Measurements from ENCODE around the gene CD300LG.
"Not testable (repeated sequence)": the region's sequence is repeated elsewhere in the genome, so short reads cannot be mapped to it uniquely, and the experiment has no call there.

CD300LG gene

GRCh38 chr17:43856141-43856540 is 9.2 kb downstream of the CD300LG start:
- DNase-seq: no peak

- DNase-seq: no peak
Measured at GRCh38 chr17:43857141-43857540, 10.2 kb downstream of the CD300LG start.

- no peak for DNase-seq
Measured at GRCh38 chr17:43857957-43858600, 11.1 kb downstream of the CD300LG start.

GRCh38 chr17:43860077-43860725 is 13.2 kb downstream of the CD300LG start:
- DNase-seq: no peak

DNA sequence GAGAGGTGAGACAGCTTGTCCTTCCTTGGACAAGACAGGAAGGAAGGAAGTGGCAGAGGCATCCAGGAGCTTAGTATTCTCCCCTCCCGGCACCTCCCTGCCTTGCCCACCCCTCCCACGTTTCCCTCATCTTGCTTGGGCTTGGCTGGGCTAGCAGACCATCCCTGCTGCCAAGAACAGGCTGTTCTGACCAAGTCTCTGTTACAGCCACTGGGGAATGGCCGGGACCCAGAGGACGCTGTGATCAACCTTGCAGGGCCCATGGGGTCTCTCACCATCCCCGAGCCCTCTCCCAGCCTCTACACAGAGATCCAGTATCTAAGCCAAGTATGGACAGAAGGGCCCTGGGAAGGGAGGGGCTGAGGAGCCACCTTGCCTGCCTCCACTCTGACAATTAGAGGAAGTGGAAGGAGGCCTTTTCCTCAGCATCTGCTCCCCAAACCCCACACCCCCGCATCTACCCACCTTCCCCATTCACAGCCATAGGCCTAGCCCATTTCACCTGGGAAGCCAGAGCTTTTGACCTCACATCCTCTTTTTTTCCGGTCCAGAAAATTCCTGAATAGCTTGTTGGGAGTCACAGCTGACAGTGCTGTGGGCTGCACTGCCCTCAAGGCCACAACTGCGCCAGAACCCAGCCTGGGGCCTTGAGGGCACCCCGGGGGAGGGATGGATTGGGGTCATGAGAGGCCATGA is 14.1 kb downstream of the CD300LG start:
- no peak for DNase-seq

- DNase-seq: no peak
Measured at GRCh38 chr17:43861960-43862359, 15.0 kb downstream of the CD300LG start.

GRCh38 chr17:43864161-43864984 is 17.4 kb downstream of the CD300LG start:
- DNase-seq: no peak

DNA sequence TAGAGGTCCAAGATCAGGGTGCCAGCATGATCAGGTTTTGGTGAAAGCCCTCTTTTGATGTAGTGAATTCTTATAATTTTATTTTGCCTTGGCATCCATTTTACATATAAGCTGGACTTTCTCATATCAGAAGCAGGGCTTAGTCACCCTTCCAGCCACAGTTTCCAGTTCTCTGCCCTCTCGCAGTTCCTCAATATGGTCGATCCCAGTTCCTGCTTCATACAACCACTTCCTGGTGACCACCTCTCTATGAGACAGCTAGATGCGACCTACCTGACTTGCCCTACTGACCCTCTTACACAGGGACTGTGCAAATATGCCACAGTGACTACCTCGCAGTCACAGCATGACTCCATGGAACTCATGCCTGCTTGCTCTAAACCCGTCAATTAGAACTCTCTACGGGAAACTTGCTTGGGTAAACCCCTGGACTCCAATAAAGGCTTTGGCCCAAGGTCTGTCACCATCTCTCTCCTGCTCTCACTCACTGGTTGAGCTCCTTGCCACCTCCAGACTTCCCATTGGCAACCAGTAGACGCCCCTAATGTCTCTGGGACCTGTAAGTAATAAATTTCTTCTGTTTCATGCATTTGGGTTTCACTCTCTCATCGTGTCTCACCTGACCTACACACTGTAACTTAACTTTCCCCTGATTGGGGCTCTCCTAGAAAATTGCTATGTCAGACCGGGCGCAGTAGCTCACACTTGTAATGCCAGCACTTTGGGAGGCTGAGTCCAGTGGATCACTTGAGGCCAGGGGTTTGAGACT is 21.4 kb downstream of the CD300LG start:
- DNase-seq: no peak

- not testable (repeated sequence) for DNase-seq
Measured at GRCh38 chr17:43869031-43869430, 22.1 kb downstream of the CD300LG start.

DNA sequence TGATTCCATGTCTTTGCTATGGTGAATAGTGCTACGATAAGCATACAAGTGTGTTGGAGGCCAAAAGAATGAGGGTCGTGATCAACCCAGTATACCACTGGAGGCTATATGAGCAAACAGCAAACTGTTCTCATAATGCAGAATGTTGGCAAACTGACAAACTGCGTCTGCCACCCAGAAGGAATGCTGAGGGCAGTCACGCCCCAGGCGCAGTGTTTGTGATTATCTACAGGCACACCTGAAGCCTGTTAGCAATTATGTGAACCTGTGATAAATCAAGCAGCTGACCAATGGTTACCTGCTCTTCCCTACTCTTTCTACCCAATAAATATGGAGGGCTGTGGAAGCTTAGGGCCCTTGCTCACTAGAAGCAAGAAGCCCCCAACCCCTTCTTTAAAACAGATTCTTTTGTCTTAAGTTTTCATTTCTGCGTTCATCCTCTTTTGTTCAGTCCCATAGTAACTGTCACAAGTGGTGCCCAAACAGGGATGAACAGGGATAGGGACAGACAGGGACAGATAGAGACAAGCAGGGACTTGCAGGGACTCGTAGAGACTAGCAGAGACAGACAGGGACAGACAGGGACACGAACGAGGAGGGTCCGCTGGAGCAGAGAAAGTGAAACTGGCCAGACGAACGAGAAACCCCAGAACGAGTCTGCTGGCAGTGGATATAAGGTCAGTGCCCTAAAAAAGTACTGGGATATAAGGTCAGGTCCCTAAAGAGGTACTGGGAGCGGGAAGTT is 25.1 kb downstream of the CD300LG start:
- DNase-seq: no peak

GRCh38 chr17:43873091-43873490 is 26.1 kb downstream of the CD300LG start:
- DNase-seq: no peak

DNA sequence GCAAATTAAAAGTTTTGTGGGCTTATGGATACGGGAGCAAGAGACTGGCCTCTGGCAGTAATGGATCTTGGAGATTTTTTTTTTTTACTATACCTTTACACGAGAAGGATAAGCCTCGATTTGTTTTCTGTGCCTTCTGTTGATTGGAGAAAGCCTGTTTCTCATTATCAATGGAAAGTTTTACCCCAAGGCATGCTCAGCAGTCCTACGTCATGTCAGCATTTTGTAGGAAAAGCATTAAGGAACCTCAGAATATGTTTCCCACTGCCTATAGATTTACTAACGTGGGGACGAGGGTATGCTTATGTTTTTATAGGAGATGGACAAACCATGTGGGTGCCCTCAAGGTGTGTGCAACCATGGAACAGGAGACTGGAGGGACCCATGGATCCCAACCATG is 26.8 kb downstream of the CD300LG start:
- no peak for DNase-seq

GRCh38 chr17:43874293-43874692 is 27.3 kb downstream of the CD300LG start:
- DNase-seq: no peak

DNA sequence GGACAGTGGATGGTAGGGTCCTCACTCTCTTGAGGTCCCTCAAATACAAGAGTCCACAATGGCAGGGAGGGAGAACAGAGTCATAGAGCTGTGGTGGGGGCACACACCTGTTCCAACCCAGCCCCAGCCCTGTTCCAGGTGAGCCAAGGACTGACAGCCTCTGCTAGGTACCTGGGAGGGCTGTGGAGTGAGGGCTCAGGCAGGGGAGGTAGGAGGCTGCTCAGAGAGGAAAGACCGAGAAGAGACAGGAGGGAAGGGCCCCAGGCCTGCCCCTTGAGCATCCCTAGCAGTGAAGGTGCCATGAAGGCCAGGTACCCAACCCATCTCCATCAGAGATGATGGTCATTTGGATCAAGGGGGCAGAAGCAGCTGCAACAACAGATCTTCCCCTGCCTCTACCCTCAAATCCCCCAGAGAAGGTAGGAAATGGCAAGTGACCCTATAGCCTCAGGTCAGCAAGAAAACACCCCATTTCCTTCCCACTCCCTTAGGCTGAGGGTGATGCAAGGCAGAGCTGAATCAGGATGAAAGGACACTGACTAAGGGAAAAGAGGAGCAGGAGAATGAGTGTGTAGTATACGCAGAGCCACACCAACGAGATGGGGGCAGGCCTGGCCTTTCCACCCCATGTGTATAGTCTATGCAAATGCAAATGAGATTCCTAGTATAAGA is 28.6 kb downstream of the CD300LG start:
- no peak for DNase-seq

GRCh38 chr17:43877031-43877430 is 30.1 kb downstream of the CD300LG start:
- no peak for DNase-seq

- no peak for DNase-seq
Measured at GRCh38 chr17:43877451-43878155, 30.6 kb downstream of the CD300LG start.

DNA sequence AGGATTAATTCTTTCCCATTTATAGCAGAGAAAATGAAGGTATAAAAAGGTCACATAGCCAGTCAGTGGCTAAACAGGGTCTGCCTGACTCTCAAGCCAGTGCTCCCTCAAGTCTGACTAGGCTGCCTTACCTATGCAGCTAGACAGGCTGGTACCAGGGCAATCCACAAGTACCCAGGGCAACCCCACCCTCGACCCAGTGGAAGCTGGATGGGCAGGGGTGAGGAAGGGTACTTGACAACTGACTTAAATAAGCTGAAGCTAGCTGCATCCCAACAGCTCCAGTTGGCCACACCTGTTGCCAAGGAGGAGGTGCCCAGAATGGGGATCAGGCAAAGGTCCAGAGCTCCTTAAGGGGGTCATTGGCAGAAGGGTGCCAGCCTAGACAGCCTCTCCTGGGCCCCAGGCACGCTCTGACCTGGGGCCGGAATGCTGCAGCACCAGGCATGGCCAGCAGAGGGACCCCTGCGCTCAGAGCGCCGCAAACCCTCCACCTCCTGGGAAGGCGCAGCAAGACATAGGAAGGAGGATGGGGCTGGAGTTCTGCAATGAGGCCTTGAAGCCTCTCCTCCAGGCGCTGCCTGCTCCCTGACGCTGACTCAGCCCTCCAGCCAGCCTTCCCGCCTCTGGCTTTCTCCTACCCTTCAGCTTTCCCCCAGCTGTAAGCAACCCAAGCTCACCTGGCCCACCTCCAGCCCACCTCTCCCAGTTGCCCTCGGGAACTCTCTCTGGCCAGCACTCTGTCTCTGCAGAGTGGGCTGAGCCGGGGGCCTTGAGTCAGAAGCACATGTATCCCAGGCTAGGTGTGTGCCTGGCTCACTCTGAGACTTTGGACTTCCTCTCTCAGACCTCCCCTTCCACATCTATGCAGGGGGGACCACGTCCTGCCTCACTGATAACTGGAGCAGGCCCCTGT is 31.5 kb downstream of the CD300LG start:
- peak; percentile 1 for DNase-seq

GRCh38 chr17:43879723-43880419 is 32.9 kb downstream of the CD300LG start:
- no peak for DNase-seq
